NCI-H345 treated with DMSO at 0.1 percent for 48 hours (cell line): ENCODE results near the gene NPR1.
"Not testable (repeated sequence)": the region's sequence is repeated elsewhere in the genome, so short reads cannot be mapped to it uniquely, and the experiment has no call there.

Experiments
- DNase-seq: peaks from one replicate; lab custom pipeline; 2025; ENCODE audit not compliant: unreplicated experiment; lab: John Stamatoyannopoulos, UW

Gene NPR1

GRCh38 chr1:153723687-153724086 is 45.2 kb downstream of the NPR1 start:
- no peak for DNase-seq

GRCh38 chr1:153724634-153725033 is 46.1 kb downstream of the NPR1 start:
- DNase-seq: not testable (repeated sequence)

GRCh38 chr1:153727463-153728304 is 49.2 kb downstream of the NPR1 start, which contains the start of gene INTS3:
Gene INTS3 (plus strand): TSS chr1:153728050. CDS start chr1:153728635, 585 bp downstream.
- peak; percentile 100 for DNase-seq

- peak; percentile 56 for DNase-seq
Observed at GRCh38 chr1:153728305-153729066, 50.0 kb downstream of the NPR1 start.

- DNase-seq: no peak
Observed at GRCh38 chr1:153730468-153730988, 52.0 kb downstream of the NPR1 start.

- peak; percentile 68 for DNase-seq
Observed at GRCh38 chr1:153733970-153734369, 55.5 kb downstream of the NPR1 start.

GRCh38 chr1:153734396-153735089 is 56.1 kb downstream of the NPR1 start:
- DNase-seq: no peak

GRCh38 chr1:153735090-153735420 is 56.6 kb downstream of the NPR1 start:
- DNase-seq: no peak

GRCh38 chr1:153741986-153742385 is 63.5 kb downstream of the NPR1 start:
- no peak for DNase-seq

- DNase-seq: no peak
Observed at GRCh38 chr1:153742411-153743142, 64.1 kb downstream of the NPR1 start.
